CD4-positive, alpha-beta T cell treated with Interleukin-17A for 4 hours (primary cell): ENCODE measurements around the gene ABCF2.
A peak's percentile ranks its signal among the peaks of the same experiment; 100 is the strongest.

Experiments used
- DNase-seq: peaks from one replicate; pipeline ENCODE4 v3.0.0-alpha.2; 2020; ENCODE audit warnings: mixed read lengths

ABCF2 gene

DNA sequence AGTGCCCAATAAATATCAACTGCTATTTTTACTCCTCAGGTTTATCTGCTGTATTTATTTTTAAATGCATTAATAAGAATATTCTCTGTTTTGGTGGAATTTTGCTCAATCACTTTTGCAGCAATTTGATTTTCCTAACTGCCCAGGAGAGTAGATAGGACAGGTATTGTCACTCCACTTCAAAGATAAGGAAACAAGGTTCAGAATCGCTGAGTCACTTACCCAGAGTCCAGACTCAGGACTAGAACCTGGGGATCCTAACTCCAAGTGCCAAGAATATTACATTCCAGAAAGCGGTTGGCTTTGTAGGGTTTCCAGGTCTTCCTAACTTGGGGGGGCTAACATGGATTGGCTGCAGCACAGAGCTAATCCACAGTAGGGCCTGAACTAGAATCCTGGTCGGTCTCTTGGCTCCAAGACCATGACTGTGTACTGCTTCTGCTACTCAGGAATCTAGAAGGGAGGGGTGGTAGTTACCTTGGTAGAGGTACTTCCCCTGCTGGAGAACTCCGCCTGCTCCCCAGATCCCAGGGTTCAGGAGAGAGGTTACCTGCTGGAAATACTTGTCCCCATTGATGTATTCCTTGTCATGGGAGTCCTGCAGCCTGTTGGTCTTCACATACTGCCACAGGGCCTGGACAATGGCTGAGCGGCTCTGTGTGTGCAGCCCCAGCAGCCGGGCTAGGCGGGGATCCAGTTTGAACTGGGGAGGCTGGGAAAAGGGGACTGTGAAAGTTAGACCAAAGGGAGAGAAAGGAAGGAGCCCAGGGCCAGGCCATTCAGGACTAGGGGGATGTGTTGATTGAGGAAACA, 14.1 kb upstream of the ABCF2 start:
- no peak for DNase-seq

DNA sequence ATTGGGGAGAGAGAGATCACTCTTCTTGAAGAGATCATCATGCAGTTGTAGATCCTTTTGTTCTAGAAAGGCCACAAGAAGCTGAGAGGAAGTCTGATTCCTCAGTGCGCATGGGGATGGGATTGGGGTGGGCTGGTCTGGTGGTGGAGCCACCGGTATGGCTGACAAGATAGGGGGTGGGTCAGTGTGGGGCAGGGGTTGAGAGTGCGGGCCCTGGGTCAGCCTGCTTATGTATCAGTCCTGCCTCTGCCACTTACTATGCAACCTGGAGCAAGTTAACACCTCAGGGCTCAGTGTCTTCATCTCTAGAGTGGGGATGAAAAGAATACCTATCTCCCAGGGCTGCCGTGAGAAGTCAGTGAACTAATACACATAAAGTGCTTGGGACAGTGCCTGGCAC, 13.5 kb upstream of the ABCF2 start:
- no peak for DNase-seq

DNA sequence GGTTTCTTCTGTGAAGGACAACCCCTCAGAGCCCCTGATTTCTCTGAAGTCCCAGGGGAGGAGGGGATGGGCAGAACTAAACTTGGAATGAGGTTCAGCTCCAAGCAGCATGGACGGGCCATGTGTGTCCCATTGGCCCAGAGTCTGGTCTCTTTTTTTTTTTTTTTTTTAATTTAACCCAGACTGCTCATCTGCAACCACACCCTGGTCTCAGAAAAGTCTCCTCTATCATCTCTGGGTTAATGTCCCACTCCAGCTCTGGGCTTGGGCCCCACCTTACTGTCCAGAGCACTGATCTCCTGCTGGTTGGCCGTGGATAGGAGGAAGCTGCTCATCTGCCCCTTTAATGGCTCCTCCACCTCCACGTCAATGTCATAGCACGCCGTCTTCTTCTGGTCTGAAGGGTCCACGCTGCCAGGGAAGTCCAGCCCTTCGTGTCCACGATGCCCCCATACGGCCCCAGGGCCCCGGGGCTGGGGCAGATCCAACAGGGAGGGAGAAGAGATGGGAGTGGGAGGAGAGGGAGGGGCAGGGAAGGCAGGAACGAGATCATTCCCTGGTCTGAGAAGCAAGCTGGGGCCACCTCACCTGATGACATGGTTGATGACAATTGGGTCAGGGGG, 12.9 kb upstream of the ABCF2 start:
- DNase-seq: no peak

DNA sequence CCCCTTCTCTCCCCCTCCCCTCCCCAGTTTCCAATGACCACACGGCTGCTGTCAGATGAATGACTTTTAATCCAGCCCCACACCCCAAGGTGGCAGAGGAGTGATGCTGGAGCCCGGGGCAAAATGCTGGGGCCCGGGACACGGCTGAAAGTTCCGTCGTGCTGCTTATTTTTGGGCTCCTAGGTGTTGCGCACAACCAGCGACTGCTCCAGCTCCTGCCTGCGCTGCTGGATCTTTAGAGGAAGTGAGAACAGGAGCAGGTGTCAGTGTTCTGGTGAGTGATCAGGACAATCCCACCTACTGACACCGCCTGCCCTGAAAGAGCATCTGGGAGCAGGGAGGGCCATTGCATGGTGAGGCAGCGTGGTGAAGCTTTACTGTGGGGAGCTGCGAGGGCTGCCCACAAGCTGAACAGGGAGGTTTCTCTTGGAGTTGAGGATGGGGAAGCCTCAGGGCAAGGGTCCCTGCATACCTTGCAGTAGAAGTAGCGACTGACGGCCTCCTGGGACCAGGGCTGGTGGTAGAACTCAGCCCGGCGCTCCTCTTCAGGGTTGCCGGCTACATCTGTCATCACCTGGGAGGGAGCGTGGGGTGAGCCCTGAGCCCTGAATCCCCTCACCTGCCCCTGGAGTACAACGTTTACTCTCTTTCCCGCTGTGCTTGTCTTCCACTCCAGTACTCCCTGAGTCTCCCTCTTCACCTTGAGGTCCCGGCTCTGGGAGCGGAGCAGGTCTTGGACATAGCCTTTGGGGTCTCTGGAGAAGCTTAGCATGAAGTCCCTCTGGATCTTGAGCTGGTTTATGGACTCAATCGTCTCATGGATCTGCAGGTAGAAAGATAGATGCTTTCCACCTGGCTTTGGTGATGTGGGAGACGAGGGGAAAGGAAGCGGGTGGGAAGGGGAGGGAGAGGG, 12.2 kb upstream of the ABCF2 start:
- no peak for DNase-seq

DNA sequence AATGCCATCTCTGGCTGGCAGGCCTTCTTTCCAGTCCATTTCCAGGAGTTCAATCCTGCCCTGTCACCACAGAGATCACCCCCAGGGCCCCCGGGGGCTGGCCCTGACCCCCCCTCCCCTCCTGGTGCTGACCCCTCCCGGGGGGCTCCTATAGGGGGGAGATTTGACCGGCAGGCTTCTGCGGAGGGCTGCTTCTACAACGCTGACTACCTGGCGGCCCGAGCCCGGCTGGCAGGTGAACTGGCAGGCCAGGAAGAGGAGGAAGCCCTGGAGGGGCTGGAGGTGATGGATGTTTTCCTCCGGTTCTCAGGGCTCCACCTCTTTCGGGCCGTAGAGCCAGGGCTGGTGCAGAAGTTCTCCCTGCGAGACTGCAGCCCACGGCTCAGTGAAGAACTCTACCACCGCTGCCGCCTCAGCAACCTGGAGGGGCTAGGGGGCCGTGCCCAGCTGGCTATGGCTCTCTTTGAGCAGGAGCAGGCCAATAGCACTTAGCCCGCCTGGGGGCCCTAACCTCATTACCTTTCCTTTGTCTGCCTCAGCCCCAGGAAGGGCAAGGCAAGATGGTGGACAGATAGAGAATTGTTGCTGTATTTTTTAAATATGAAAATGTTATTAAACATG, 11.3 kb upstream of the ABCF2 start:
- no peak for DNase-seq

DNA sequence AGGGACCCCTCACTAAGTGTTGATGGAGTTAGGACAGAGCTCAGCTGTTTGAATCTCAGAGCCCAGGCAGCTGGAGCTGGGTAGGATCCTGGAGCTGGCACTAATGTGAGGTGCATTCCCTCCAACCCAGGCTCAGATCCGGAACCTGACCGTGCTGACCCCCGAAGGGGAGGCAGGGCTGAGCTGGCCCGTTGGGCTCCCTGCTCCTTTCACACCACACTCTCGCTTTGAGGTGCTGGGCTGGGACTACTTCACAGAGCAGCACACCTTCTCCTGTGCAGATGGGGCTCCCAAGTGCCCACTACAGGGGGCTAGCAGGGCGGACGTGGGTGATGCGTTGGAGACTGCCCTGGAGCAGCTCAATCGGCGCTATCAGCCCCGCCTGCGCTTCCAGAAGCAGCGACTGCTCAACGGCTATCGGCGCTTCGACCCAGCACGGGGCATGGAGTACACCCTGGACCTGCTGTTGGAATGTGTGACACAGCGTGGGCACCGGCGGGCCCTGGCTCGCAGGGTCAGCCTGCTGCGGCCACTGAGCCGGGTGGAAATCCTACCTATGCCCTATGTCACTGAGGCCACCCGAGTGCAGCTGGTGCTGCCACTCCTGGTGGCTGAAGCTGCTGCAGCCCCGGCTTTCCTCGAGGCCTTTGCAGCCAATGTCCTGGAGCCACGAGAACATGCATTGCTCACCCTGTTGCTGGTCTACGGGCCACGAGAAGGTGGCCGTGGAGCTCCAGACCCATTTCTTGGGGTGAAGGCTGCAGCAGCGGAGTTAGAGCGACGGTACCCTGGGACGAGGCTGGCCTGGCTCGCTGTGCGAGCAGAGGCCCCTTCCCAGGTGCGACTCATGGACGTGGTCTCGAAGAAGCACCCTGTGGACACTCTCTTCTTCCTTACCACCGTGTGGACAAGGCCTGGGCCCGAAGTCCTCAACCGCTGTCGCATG, 10.5 kb upstream of the ABCF2 start:
- DNase-seq: no peak

DNA sequence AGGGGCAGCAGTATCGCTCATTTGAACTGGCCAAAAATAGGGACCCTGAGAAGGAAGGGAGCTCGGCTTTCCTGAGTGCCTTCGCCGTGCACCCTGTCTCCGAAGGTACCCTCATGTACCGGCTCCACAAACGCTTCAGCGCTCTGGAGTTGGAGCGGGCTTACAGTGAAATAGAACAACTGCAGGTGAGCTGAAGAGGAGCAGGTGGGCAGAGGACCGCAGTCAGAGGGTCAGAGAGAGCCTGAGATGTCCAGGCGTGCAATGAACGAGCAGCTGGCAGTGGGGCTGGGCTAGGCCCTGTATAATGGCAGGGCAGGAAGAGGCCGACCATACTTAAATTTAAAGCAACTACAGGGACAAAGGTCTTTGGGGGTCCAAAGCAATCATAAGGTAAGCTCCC, 9.4 kb upstream of the ABCF2 start:
- DNase-seq: no peak

DNA sequence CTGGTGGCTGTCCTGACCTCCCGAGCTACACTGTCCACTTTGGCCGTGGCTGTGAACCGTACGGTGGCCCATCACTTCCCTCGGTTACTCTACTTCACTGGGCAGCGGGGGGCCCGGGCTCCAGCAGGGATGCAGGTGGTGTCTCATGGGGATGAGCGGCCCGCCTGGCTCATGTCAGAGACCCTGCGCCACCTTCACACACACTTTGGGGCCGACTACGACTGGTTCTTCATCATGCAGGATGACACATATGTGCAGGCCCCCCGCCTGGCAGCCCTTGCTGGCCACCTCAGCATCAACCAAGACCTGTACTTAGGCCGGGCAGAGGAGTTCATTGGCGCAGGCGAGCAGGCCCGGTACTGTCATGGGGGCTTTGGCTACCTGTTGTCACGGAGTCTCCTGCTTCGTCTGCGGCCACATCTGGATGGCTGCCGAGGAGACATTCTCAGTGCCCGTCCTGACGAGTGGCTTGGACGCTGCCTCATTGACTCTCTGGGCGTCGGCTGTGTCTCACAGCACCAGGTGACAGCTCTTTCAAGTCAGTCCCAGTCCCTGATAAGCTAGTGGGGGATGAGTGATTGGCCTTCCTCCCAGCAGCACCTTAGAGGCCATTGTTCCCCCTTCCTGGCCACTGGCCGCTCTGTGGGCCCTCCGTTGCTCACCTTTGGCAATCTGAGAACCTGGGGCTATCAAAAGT, 8.2 kb upstream of the ABCF2 start:
- DNase-seq: no peak

DNA sequence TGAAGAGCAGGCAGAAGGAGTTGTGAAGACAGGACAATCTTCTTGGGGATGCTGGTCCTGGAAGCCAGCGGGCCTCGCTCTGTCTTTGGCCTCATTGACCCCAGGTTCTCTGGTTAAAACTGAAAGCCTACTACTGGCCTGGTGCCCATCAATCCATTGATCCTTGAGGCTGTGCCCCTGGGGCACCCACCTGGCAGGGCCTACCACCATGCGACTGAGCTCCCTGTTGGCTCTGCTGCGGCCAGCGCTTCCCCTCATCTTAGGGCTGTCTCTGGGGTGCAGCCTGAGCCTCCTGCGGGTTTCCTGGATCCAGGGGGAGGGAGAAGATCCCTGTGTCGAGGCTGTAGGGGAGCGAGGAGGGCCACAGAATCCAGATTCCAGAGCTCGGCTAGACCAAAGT, 6.8 kb upstream of the ABCF2 start:
- no peak for DNase-seq

DNA sequence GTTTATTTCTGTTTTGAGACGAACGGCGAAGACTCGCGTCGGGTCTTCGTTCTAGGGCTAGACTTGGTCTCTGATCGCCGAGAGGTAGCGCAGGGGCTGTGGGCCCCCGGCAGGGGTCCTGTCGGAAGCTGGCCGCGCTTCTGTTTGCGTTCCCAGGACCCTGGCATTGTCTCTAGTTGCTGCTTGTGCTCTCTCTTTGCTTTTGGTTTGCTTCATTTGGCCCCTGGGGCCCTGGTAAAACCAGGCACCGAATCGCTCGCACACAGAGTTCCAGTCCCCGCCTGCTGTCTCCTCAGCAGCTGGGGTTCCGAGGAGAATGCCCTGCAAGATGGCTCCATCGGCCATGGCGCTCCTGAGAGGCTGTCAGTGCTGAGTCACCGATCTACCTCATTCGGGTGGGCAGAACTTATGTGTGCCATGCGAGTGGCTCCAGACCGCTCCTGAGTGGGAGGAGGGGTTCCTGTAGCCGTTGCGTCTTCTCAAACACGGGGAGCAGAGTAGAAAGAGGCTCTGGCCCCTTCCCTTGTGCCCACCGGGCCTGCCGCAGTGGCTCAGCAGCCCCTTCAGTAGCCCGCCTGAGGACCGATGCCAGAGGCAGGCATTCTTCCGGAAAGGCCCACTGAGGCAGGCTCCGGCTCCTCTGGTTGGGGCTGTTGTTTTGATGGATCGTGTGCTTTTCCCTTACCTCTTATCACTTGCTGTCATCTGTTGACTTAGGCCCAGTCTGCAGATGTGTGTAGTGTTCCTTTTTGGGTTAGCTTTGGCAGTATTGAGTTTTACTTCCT, 6.1 kb upstream of the ABCF2 start:
- DNase-seq: peak; percentile 71

DNA sequence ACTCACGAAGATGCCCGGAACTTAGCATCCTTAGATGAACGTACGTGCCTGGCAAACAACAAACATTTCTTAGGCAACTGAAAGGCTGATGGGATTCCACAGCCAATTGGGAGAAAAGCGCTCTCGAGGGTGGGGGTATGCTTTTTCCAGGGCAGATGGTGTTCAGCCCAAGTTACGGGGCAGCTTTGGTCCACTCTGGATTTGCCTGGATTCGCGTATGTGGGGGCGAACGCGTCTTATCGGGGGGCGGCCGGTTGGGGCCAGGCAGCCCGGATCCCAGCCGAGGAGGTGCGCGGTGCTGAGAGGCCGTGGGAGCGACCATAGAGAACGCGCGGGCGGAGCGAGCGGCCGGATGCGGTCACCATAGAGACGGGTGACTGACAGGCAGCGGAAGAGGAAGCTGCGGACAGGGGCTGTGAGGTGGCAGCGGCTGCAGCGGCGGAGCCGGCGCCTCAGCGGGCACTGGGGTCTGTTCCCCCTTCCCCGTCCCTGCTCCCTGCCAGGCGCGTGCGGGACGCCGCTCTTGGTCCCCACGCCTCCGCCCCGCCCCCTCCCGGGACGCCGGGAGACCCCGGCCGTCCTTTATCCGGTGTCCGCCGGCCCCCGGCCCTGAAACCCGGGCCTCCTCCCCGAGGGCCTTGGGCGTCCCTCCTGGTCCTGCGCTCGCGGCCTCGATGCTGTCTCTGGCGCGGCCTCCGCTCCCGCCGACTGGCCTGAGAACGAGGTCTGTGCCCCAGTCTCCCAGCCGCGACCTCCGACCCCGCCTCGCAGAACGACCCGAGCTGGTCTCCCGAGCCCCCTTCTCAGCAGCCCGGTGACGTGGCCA, 5.3 kb upstream of the ABCF2 start, which contains the start of gene CHPF2:
TSS of gene CHPF2 (plus strand) at position 393 of the 826 bp plus-strand sequence. CDS start 1,529 bp downstream, outside the sequence.
- peak; percentile 91 for DNase-seq

DNA sequence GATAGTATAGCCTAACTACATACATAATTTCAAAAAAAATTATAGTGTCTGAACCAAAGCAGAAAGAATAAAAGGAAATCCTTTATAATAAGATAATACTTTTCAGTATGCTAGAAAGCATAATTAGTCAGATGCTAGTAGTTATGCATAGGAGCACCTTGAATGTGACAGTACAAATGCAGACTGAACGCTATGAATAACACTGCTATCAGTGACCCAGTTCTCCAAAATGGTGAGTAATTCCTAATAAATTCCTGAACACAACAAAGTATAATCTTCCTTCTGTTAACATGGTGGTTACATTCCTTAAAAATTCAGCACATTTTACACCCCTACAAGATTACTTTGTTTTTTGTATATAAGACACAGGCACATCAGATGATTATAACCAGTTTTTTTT, 4.1 kb upstream of the ABCF2 start:
- DNase-seq: no peak

DNA sequence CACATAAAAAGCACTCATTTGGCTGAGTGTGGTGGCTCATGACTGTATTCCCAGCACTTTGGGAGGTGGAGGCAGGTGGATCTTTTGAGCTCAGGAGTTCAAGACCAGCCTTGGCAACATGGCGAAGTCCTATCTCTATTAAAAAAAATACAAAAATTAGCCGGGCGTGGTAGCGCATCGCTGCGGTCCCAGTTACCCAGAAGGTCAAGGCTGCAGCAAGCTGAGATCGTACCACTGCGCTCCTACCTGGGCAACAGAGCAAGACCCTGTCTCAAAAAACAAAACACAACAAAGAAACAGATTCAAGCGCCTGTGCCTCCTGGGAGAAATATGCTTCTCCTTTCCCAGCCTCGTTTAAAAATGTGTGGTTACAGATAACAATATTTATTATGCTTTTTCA, 2.2 kb upstream of the ABCF2 start:
- no peak for DNase-seq

DNA sequence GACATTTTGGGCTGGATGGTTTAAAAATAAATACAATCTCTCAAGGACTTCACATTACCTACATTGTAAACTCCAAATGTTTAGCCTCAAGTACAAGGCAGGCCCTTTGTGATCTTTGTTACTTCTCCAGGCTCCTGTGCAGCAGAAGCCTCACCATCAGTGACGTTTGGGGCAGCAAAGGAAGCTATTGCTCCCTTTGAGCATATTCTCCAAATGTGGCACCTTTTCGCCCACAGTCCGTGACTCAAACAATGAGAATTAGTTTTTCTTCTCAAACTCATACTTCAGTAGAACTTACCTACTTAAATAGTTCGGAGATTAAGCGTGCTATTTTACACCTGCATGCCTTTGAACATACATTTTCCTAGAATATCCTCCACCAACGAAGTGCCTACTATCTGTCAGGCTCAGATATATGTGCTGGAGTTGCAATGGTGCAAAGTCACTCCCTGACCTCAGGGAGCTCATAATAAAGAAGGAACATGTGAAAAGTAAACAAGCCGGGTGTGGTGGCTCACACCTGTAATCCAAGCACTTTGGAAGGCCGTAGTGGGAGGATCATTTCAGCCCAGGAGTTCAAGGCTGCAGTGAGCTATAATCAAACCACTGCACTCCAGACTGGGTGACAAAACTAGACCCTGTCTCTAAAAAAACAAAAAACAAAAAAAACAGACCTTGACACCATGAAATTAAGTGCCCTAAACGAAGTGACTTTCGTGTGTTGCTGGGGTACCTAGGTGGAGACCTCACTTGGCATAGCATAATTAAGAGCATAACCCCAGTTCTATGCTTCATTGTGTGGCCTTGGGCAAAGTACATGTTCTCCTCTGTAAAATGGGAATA, 1.2 kb upstream of the ABCF2 start:
- DNase-seq: no peak

DNA sequence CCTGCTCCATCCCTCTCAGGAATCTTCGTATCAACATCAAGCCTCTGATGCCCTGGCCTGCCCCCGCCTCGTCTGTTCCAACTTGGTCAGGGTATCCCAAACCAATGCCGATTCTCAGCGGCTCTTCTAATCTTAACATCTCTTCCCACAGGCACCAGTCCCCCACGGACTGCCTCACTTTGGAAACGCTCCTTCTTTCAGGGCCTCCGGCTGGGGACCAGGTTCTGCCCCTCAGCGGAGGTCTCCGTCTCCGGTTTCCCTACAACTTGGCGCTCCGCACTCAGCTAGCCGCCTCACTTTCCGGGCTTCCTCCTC, 488 bp downstream of the ABCF2 start:
- DNase-seq: no peak

DNA sequence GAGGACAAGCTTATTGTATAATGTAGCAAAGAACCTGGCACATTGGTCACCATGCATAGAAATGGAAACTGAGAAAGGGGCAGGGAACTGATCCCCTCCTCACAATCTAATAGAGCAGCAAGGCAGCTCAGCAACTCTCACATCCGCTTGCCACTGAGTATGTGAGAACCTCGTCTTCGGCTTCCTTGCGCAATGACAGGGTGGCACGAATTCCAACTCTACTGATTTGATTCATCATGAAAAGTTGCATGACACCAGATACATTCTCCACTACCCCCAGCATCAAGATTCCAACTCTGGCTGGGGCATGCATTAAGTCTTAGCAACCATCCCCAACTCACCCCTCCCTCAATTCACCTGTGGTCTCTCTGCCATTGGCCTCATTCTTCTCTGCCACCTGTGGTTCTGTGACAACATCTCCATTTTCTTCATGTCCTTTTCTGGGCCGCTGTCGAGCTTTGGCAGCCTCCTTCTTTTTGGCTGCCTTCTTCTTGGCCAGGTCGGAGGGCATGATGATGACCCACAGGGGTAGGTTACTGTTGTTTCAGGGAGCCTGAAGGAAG, 976 bp downstream of the ABCF2 start:
- DNase-seq: no peak

DNA sequence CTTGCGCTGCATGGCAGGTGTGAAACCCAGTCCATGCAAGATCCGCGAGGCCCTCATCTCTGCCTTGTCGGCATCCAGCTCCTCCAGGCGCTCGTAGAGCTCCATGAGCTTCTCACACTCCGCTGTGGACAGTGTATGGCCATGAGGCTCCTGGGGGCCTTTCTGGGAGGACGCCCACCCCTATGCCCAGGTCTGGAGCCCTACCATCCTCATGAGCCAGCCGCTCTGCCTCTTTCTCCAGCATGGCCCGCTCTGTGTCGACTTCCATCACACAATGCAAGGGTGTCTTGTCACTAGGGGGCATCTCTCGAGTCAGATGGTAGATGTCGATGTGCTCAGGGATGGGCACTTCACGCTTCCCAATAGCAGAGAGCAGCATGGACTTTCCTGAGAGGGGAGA, 3.3 kb downstream of the ABCF2 start:
- DNase-seq: no peak

DNA sequence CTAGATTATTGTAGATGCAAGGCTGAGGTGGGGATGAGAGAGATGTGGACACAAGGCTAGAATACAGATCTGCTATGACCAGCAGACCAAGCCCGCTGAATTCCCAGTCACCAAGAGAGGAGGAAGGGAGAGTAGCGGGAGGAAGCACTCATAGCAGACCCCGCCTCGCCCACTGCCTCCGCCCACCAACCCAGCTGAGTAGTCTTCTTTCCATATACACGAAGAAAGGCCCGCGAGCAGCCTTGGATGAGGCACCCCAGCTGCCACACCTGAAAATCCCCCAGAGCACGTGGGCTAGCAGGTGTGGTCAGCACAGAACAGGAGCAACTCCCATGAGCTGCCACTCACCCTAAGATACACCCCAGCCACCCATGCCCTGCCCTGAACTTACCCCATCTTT, 8.8 kb downstream of the ABCF2 start:
- no peak for DNase-seq
